LNCAP (cell line): ENCODE data around the gene TAF1A.

ENCODE experiments used
- TF ChIP-seq, protein P1 (sequence below): fragments of 450-650 bp; IDR thresholded peaks from 2 replicates; pipeline ENCODE4 v1.5.1; 2017; ENCODE audit warnings: mild to moderate bottlenecking

Gene TAF1A

GRCh38 chr1:222613627-222614026, 23.9 kb upstream of the TAF1A start:
- TF ChIP-seq, protein P1, sequence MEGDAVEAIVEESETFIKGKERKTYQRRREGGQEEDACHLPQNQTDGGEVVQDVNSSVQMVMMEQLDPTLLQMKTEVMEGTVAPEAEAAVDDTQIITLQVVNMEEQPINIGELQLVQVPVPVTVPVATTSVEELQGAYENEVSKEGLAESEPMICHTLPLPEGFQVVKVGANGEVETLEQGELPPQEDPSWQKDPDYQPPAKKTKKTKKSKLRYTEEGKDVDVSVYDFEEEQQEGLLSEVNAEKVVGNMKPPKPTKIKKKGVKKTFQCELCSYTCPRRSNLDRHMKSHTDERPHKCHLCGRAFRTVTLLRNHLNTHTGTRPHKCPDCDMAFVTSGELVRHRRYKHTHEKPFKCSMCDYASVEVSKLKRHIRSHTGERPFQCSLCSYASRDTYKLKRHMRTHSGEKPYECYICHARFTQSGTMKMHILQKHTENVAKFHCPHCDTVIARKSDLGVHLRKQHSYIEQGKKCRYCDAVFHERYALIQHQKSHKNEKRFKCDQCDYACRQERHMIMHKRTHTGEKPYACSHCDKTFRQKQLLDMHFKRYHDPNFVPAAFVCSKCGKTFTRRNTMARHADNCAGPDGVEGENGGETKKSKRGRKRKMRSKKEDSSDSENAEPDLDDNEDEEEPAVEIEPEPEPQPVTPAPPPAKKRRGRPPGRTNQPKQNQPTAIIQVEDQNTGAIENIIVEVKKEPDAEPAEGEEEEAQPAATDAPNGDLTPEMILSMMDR, result no peak

DNA sequence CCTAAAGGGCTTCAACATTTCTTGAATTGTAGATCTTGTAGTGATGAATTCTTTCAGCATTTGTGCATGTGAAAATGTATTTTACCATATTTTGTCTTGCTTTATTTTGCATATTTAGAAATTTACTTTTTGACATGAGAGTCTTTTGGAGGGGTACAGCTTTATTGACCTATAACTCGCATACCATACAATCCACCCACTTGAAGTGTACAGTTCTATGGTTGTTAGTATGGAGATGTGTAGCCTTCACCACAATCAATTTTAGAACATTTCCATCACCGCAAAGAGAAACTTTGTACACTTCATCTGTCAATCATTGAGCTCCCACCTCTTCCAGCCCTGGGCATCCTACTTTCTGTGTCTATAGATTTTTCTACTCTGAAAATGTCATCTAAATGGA, 21.0 kb upstream of the TAF1A start:
- TF ChIP-seq, protein P1, result no peak

GRCh38 chr1:222606757-222607156, 17.0 kb upstream of the TAF1A start:
- TF ChIP-seq, protein P1, result no peak

- TF ChIP-seq, protein P1, result no peak
Measured at GRCh38 chr1:222601257-222601656, 11.5 kb upstream of the TAF1A start.

- TF ChIP-seq, protein P1, result no peak
Measured at GRCh38 chr1:222600281-222600680, 10.5 kb upstream of the TAF1A start.

- TF ChIP-seq, protein P1, result no peak
Measured at GRCh38 chr1:222596696-222597095, 7.0 kb upstream of the TAF1A start.

GRCh38 chr1:222594789-222595188, 5.1 kb upstream of the TAF1A start:
- TF ChIP-seq, protein P1, result no peak

GRCh38 chr1:222592171-222592570, 2.4 kb upstream of the TAF1A start:
- TF ChIP-seq, protein P1, result no peak
